Tibial nerve (tissue), 4 donors: ENCODE measurements around the gene TFEC.

Experiments
- EP300 ChIP-seq, 2 donors: sonication (generic); formaldehyde crosslinking; IDR thresholded peaks; one replicate each; pipeline ENCODE4 v1.6.1; 2017; ENCODE audit warnings: antibody characterized with exemption in 2 of 2, mild to moderate bottlenecking in 1 of 2
- POLR2A ChIP-seq, 2 donors: fragments of 450-650 bp; IDR thresholded peaks; one replicate each; pipeline ENCODE4 v1.6.1; 2017; ENCODE audit warnings: antibody characterized with exemption in 2 of 2, mild to moderate bottlenecking in 2 of 2, moderate library complexity in 2 of 2
- TF ChIP-seq, protein P1 (sequence below), 5 experiments: fragments of 200-600 bp in 3 of 5; fragments of 450-650 bp in 2 of 5; sonication (generic) in 3 of 5; IDR thresholded peaks; one replicate each; pipeline ENCODE4 v1.5.1; 2016 to 2019; ENCODE audit warnings: antibody characterized with exemption in 5 of 5, mild to moderate bottlenecking in 3 of 5, moderate library complexity in 2 of 5

DNA sequence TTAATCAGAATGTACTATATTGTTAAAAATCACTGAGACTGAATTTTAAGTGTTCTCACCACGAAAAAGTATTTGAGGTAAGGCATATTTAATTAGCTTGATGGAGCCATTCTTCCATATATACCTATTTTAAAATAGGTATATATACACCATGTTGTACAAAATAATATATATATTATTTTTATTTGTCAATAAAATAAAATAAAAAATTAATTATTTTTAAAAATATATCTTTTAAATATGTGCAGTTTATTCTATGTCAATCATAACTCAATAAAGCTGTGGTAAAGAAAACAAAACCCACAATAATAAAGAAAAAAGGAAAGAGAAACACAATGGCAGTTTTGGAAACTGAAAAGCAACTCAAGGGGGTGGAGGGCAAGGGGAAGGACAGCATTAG, 33.6 kb upstream of the TFEC start:
- TF ChIP-seq, protein P1, sequence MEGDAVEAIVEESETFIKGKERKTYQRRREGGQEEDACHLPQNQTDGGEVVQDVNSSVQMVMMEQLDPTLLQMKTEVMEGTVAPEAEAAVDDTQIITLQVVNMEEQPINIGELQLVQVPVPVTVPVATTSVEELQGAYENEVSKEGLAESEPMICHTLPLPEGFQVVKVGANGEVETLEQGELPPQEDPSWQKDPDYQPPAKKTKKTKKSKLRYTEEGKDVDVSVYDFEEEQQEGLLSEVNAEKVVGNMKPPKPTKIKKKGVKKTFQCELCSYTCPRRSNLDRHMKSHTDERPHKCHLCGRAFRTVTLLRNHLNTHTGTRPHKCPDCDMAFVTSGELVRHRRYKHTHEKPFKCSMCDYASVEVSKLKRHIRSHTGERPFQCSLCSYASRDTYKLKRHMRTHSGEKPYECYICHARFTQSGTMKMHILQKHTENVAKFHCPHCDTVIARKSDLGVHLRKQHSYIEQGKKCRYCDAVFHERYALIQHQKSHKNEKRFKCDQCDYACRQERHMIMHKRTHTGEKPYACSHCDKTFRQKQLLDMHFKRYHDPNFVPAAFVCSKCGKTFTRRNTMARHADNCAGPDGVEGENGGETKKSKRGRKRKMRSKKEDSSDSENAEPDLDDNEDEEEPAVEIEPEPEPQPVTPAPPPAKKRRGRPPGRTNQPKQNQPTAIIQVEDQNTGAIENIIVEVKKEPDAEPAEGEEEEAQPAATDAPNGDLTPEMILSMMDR (IDR thresholded peaks at IDR 0.05): no peak
- TF ChIP-seq EP300 (IDR thresholded peaks at IDR 0.05): no peak
- TF ChIP-seq POLR2A (IDR thresholded peaks at IDR 0.05): no peak
